Ectodermal cell (in vitro differentiated cells): ENCODE measurements around the gene SCNN1A.

ENCODE experiments used
- H3K27ac ChIP-seq: 2 replicates; pipeline ENCODE4 v1.7.0; 2013; ENCODE audit warnings: mild to moderate bottlenecking, low read depth, low read length; ENCODE audit not compliant: insufficient read depth, poor library complexity, severe bottlenecking
- H3K27me3 ChIP-seq: 2 replicates; pipeline ENCODE4 v1.7.0; 2013; ENCODE audit warnings: mild to moderate bottlenecking, low read length; ENCODE audit not compliant: insufficient read depth, control insufficient read depth, poor library complexity, severe bottlenecking
- H3K36me3 ChIP-seq: one replicate; pipeline ENCODE4 v1.7.0; 2013; ENCODE audit warnings: low read length; ENCODE audit not compliant: control insufficient read depth, insufficient read depth
- H3K4me1 ChIP-seq: one replicate; pipeline ENCODE4 v1.7.0; 2013; ENCODE audit warnings: low read length; ENCODE audit not compliant: control insufficient read depth, insufficient read depth
- H3K4me3 ChIP-seq: 2 replicates; pipeline ENCODE4 v1.7.0; 2013; ENCODE audit warnings: low read depth, low read length, control low read depth; ENCODE audit not compliant: insufficient read depth
- H3K9me3 ChIP-seq: 2 replicates; pipeline ENCODE4 v1.7.0; 2013; ENCODE audit warnings: mild to moderate bottlenecking, low read length, moderate library complexity; ENCODE audit not compliant: control insufficient read depth
- WGBS, 2 experiments: methylation state at CpG; one replicate each; pipeline ENCODE4 v1.1.7; 2013; ENCODE audit warnings: missing lambda C conversion rate in 2 of 2; 5-methylcytosine and 5-hydroxymethylcytosine counted together

The SCNN1A gene

DNA sequence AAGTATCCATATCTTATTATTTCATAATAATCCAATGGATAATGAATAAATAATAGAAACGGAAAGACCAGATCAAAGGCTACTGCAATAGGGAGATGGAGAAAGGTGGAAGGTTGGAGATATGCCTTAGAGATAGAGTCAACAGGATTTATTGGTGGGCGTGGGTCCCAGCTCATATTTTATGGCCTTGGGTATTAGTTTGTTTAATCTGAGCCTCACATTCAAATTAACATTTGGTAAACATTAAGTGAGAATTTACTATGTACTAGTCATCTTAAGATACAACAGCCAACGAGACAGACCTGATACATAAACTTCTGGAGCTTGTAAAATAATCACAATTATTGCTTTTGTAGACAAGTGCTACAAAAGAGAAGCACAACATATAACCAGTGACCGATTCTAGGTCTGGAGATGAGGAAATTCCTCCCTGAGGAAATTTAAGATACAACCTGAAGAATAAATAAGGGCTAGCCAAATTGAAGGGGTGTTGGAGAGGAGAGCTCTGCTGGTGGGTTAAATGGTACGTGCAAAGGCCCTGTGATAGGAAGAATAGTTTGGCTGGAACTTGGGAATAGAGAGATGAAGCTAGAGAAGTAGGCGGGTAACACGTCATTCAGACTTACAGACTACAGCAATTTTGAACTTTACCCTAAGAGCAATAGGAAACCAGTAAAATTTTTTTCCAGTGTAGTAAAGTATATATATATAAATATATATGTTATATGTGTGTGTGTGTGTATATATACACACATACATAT is 24.7 kb upstream of the SCNN1A start:
- no peaks in the 10 kb centered on the region for H3K27me3 ChIP-seq
- H3K36me3 ChIP-seq: no peaks in the 10 kb centered on the region
- 92 to 94% methylated on average over 5 to 6 of the region's 7 CpGs for WGBS, 2 experiments
- H3K4me1 ChIP-seq: no peaks in the 10 kb centered on the region
- no peak overlapping the region for H3K27ac ChIP-seq
- H3K9me3 ChIP-seq: no peaks in the 10 kb centered on the region
- H3K4me3 ChIP-seq: no peak overlapping the region

DNA sequence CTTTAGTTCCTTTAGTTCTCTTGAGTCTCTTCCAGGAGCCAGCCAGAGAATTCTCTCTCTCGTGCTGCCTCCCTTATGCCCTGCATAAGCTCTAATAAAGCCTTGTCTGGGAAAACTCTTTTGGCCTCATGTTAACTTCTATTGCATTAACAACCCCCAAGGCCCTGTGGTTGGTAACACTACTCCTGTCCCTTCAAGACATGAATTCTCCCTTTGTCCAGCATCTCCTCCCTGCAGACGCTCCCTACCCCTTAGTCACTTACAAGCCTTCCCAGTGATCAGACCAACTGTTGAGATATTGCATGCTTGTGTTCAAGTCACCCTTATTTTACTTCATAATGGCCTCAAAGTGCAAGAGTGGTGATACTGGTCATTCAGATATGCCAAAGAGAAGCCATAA is 20.7 kb upstream of the SCNN1A start:
- Histone ChIP-seq H3K4me1 (no peaks in the 10 kb centered on the region), H3K9me3 (no peaks in the 10 kb centered on the region), H3K27me3 (no peaks in the 10 kb centered on the region), H3K4me3 (no peak overlapping the region), H3K36me3 (no peaks in the 10 kb centered on the region), H3K27ac (no peak overlapping the region)
- 62 to 63% methylated on average over 2 of the region's 2 CpGs for WGBS, 2 experiments

DNA sequence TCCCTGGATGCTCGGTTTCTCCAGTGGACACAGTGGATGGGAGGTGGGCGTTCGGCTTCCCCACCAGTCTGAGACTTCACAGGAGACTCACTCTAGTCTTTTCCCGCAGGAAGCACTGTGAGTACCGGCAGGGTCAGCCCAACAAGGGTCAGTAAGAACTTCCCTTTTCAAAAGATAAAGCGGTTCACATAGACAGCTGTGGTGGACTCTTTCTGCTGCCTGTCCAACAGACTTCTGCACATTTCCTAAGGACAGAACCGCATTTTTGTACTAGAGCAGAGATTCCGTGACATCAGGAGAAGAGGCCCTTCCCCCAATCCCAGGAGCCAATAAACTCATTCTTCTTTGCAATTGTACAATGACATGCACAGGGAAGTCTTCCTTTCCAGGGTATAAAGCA is 19.0 kb upstream of the SCNN1A start:
- Histone ChIP-seq H3K4me1 (no peaks in the 10 kb centered on the region), H3K27ac (no peak overlapping the region), H3K9me3 (no peaks in the 10 kb centered on the region), H3K4me3 (no peak overlapping the region), H3K27me3 (no peaks in the 10 kb centered on the region), H3K36me3 (no peaks in the 10 kb centered on the region)
- WGBS, 2 experiments: 93 to 98% methylated on average over 8 of the region's 8 CpGs

DNA sequence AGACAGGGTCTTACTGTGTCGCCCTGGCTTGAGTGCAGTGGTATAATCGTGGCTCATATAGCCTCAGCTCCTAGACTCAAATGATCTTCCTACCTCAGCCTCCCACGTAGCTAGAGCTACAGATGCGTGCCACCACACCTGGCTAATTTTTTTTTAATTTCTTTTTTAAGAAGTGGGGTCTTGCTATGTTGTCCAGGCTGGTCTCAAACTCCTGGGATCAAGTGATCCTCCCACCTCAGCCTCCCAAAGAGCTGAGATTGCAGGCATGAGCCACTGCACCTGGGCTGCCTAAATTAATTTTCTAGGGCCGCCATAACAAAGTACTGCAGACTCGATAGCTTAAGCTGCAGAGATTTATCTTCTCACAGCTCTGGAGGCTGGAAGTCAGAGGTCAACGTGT is 17.7 kb upstream of the SCNN1A start:
- WGBS, 2 experiments: 92 to 94% methylated on average over 7 of the region's 7 CpGs
- no peak overlapping the region for H3K4me3 ChIP-seq
- no peaks in the 10 kb centered on the region for H3K9me3 ChIP-seq
- no peaks in the 10 kb centered on the region for H3K4me1 ChIP-seq
- no peaks in the 10 kb centered on the region for H3K27me3 ChIP-seq
- no peak overlapping the region for H3K27ac ChIP-seq
- H3K36me3 ChIP-seq: no peaks in the 10 kb centered on the region

DNA sequence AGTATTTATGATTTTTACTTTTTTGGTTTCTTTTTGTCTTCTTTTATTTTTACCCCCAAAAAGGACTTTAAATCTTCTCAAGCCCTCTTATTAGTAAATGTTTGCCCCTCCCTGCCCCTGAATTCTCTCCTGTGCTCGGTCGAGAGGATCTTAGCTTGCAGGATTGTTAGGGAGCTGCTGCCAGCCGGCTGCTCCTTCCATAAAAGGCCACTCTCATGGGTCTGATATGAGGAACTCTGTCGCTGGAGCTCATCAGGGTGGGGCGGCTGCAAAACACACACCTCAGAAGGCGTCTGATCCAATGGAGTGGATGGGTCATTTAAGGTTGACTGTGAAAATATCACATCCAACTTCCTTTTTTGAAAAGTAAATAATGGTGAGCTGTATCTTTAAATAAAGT is 17.1 kb upstream of the SCNN1A start:
- Histone ChIP-seq H3K4me3 (no peak overlapping the region), H3K27ac (no peak overlapping the region), H3K27me3 (no peaks in the 10 kb centered on the region), H3K9me3 (no peaks in the 10 kb centered on the region), H3K36me3 (no peaks in the 10 kb centered on the region), H3K4me1 (no peaks in the 10 kb centered on the region)
- WGBS, 2 experiments: 70 to 75% methylated on average over 6 of the region's 6 CpGs

DNA sequence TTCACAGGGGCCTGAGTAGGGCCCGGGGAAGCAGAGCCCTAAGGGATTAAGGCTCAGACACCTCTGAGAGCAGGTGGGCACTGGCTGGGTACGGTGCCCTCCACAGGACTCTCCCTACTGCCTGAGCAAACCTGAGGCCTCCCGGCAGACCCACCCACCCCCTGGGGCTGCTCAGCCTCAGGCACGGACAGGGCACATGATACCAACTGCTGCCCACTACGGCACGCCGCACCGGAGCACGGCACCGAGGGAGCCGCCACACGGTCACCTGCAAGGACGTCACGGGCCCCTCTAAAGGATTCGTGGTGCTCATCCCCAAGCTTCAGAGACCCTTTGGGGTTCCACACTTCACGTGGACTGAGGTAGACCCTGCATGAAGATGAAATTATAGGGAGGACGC is 15.7 kb upstream of the SCNN1A start:
- Histone ChIP-seq H3K27me3 (no peaks in the 10 kb centered on the region), H3K36me3 (no peaks in the 10 kb centered on the region), H3K4me1 (no peaks in the 10 kb centered on the region), H3K4me3 (no peak overlapping the region), H3K9me3 (no peaks in the 10 kb centered on the region), H3K27ac (no peak overlapping the region)
- 89 to 92% methylated on average over 17 of the region's 17 CpGs for WGBS, 2 experiments

DNA sequence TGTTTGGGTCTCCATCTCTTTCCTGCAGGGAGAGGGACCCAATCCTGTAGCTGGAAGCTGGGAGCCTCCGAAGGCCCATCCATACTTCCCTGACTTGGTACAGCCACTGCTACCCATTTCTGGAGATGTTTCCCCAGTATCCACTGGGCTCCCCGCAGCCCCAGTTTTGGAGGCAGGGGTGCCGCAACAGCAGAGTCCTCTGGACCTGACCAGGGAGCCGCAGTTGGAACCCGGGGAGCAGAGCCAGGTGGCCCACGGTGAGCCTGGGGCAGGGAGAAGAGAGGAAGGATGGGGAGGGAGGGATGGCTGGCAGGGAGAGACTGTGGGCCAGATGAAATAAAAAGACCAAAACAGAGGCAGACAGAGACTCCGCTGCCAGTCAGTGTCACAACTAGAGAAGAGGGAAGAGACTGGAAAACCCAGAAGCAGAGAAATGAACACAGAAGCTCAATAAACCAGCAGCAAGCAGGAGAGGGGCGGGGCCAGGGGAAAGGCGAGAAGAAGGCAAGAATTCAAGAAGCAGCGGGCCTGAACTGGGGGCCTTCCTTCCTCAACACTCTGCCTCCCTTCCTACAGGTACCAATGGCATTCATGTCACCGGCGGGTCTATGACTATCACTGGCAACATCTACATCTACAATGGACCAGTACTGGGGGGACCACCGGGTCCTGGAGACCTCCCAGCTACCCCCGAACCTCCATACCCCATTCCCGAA is 14.9 kb upstream of the SCNN1A start:
- no peaks in the 10 kb centered on the region for H3K36me3 ChIP-seq
- H3K27me3 ChIP-seq: no peaks in the 10 kb centered on the region
- no peaks in the 10 kb centered on the region for H3K9me3 ChIP-seq
- H3K27ac ChIP-seq: no peak overlapping the region
- WGBS, 2 experiments: 89 to 90% methylated on average over 15 of the region's 15 CpGs
- no peak overlapping the region for H3K4me3 ChIP-seq
- no peaks in the 10 kb centered on the region for H3K4me1 ChIP-seq

DNA sequence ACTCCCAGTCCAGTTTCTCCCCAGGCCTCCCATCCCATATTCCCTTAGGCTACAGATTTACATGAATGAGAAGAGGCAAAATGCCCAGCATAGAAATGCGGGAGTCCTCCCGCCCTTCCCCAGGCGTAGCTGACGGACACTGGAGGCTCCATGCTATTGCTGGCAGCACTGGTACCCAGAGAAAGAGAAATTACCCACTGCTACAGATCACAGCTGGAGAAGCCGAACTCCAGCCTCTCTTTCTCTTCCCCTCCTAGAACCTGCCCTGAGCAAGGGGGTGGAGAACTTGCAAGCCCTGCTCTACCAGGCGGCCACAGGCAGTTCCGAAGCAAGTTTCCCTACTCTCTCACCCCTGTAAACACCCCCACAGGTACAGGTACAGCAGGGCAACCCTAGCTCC is 12.2 kb upstream of the SCNN1A start:
- Histone ChIP-seq H3K27me3 (peaks cover 17% of the 10 kb centered on the region), H3K4me3 (no peak overlapping the region), H3K4me1 (peaks cover 1% of the 10 kb centered on the region), H3K27ac (no peak overlapping the region), H3K36me3 (no peaks in the 10 kb centered on the region), H3K9me3 (no peaks in the 10 kb centered on the region)
- WGBS, 2 experiments: 73 to 79% methylated on average over 7 of the region's 7 CpGs

DNA sequence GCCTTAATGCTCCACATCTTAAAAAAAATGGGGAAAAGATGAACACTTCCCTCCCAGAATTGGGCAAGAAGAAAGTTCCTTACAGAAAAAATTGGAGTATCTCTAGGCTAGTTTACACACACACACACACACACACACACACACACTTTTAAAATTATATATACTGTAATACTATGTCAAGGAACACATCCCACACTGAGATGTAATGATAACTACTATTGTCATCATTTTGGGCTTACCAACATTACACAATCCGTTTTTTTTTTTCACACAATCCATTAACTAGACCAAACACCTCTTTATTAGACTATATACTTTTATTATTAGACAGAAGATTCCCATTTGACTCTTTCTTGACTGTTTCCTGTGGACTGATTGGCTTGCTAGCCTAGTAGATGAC is 11.1 kb upstream of the SCNN1A start:
- peaks cover 17% of the 10 kb centered on the region for H3K27me3 ChIP-seq
- H3K4me1 ChIP-seq: peaks cover 3% of the 10 kb centered on the region
- H3K4me3 ChIP-seq: no peak overlapping the region
- 94% methylated on average over 1 of the region's 1 CpG; no CpG with 5 or more reads in 1 of the 2 experiments for WGBS, 2 experiments
- no peaks in the 10 kb centered on the region for H3K36me3 ChIP-seq
- H3K9me3 ChIP-seq: no peaks in the 10 kb centered on the region
- H3K27ac ChIP-seq: no peak overlapping the region

DNA sequence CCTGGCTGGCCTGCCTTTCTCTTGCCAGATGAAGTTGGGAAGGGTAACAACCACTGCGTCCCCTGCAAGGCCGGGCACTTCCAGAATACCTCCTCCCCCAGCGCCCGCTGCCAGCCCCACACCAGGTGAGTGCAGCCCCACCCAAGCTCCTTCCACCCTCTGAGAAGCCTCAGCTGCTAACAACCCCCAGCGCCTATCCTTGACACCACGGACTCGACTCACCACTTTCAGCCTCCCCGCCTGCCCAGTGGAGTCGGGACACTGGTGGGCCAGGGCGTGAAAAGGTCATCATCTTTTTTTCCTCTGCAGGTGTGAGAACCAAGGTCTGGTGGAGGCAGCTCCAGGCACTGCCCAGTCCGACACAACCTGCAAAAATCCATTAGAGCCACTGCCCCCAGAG is 10.7 kb upstream of the SCNN1A start:
- WGBS, 2 experiments: 83 to 85% methylated on average over 11 of the region's 11 CpGs
- peaks cover 17% of the 10 kb centered on the region for H3K27me3 ChIP-seq
- H3K4me1 ChIP-seq: peaks cover 3% of the 10 kb centered on the region
- no peak overlapping the region for H3K27ac ChIP-seq
- H3K9me3 ChIP-seq: no peaks in the 10 kb centered on the region
- no peaks in the 10 kb centered on the region for H3K36me3 ChIP-seq
- no peak overlapping the region for H3K4me3 ChIP-seq
